H9 (cell line): ENCODE data around the gene DAP3. TPM values are rescaled to one million over a fixed set of nuclear protein-coding genes. Genes with fewer than 3 reads are reported as not detected.

Experiments
- DNase-seq: peaks from one replicate; pipeline ENCODE4 v3.0.0-alpha.2; 2017
- H2AFZ ChIP-seq: one replicate; pipeline ENCODE4 v1.6.1; 2013; ENCODE audit warnings: mild to moderate bottlenecking, low read length, control low read depth, moderate library complexity
- H2AK5ac ChIP-seq: 2 replicates; pipeline ENCODE4 v1.6.1; 2013; ENCODE audit warnings: low read length, control low read depth, mixed read lengths; ENCODE audit not compliant: insufficient read length
- H2BK120ac ChIP-seq: one replicate; pipeline ENCODE4 v1.6.1; 2013; ENCODE audit warnings: low read depth, mild to moderate bottlenecking, low read length, control low read depth, inconsistent platforms; ENCODE audit not compliant: poor library complexity, severe bottlenecking
- H2BK12ac ChIP-seq: 2 replicates; pipeline ENCODE4 v1.6.1; 2013; ENCODE audit warnings: low read length, control low read depth, mixed read lengths, low read depth; ENCODE audit not compliant: insufficient read length
- H2BK15ac ChIP-seq: 2 replicates; pipeline ENCODE4 v1.6.1; 2013; ENCODE audit warnings: low read depth, low read length, control low read depth
- H2BK20ac ChIP-seq: one replicate; pipeline ENCODE4 v1.6.1; 2013; ENCODE audit warnings: low read depth, mild to moderate bottlenecking, low read length, control low read depth, inconsistent platforms; ENCODE audit not compliant: poor library complexity, severe bottlenecking
- H2BK5ac ChIP-seq: 2 replicates; pipeline ENCODE4 v1.6.1; 2013; ENCODE audit warnings: low read length, control low read depth, mixed read lengths; ENCODE audit not compliant: insufficient read length
- H3K14ac ChIP-seq: 2 replicates; pipeline ENCODE4 v1.6.1; 2013; ENCODE audit warnings: low read length, control low read depth; ENCODE audit not compliant: insufficient read depth
- H3K18ac ChIP-seq: 2 replicates; pipeline ENCODE4 v1.6.1; 2013; ENCODE audit warnings: low read depth, mild to moderate bottlenecking, mixed read lengths, low read length, control low read depth; ENCODE audit not compliant: insufficient read length
- H3K23ac ChIP-seq: 2 replicates; pipeline ENCODE4 v1.6.1; 2013; ENCODE audit warnings: low read length, control low read depth, mixed read lengths, low read depth; ENCODE audit not compliant: insufficient read length
- H3K23me2 ChIP-seq: 2 replicates; pipeline ENCODE4 v1.6.1; 2013; ENCODE audit warnings: low read depth, mild to moderate bottlenecking, mixed read lengths, low read length, control low read depth; ENCODE audit not compliant: insufficient read length, poor library complexity, severe bottlenecking
- H3K27ac ChIP-seq: 2 replicates; pipeline ENCODE4 v1.5.1; 2013; ENCODE audit warnings: low read length, control low read depth, mixed read lengths, low read depth; ENCODE audit not compliant: insufficient read length
- H3K27me3 ChIP-seq: 2 replicates; pipeline ENCODE4 v1.6.1; 2013; ENCODE audit warnings: low read length, control low read depth, inconsistent platforms; ENCODE audit not compliant: insufficient read depth
- H3K4ac ChIP-seq: 2 replicates; pipeline ENCODE4 v1.6.1; 2013; ENCODE audit warnings: low read depth, mild to moderate bottlenecking, control low read depth, inconsistent platforms, low read length, moderate library complexity
- H3K4me1 ChIP-seq: 2 replicates; pipeline ENCODE4 v1.6.1; 2013; ENCODE audit warnings: low read length, control low read depth, inconsistent platforms; ENCODE audit not compliant: insufficient read depth
- H3K4me2 ChIP-seq: 2 replicates; pipeline ENCODE4 v1.6.1; 2013; ENCODE audit warnings: low read length, control low read depth, mixed read lengths; ENCODE audit not compliant: insufficient read length, insufficient read depth
- H3K56ac ChIP-seq: 2 replicates; pipeline ENCODE4 v1.6.1; 2013; ENCODE audit warnings: low read depth, mild to moderate bottlenecking, mixed read lengths, low read length, control low read depth; ENCODE audit not compliant: insufficient read length
- H3K79me1 ChIP-seq: 2 replicates; pipeline ENCODE4 v1.6.1; 2013; ENCODE audit warnings: low read depth, mild to moderate bottlenecking, moderate library complexity, low read length, control low read depth, inconsistent platforms; ENCODE audit not compliant: insufficient read depth, poor library complexity, severe bottlenecking
- H3K79me2 ChIP-seq: 2 replicates; pipeline ENCODE4 v1.6.1; 2013; ENCODE audit warnings: low read length, control low read depth, inconsistent platforms; ENCODE audit not compliant: insufficient read depth
- H3K9ac ChIP-seq: 2 replicates; pipeline ENCODE4 v1.6.1; 2013; ENCODE audit warnings: low read length, control low read depth, mixed read lengths; ENCODE audit not compliant: insufficient read length; ENCODE audit errors: extremely low read depth
- H3K9me3 ChIP-seq: one replicate; pipeline ENCODE4 v1.6.1; 2013; ENCODE audit warnings: low read depth, low read length, inconsistent platforms; ENCODE audit not compliant: control insufficient read depth
- H3T11ph ChIP-seq: one replicate; pipeline ENCODE4 v1.6.1; 2013; ENCODE audit warnings: mild to moderate bottlenecking, low read length, control low read depth, inconsistent platforms
- H4K20me1 ChIP-seq: one replicate; pipeline ENCODE4 v1.6.1; 2013; ENCODE audit not compliant: control insufficient read depth, insufficient read length, insufficient read depth
- H4K5ac ChIP-seq: 2 replicates; pipeline ENCODE4 v1.6.1; 2013; ENCODE audit warnings: low read depth, mild to moderate bottlenecking, mixed read lengths, low read length, control low read depth; ENCODE audit not compliant: insufficient read length
- H4K8ac ChIP-seq: replicated peaks from 2 replicates; pipeline ENCODE4 v1.6.1; 2013; ENCODE audit warnings: low read length, control low read depth, mixed read lengths, low read depth; ENCODE audit not compliant: insufficient read length
- H4K91ac ChIP-seq: 2 replicates; pipeline ENCODE4 v1.6.1; 2013; ENCODE audit warnings: low read depth, mild to moderate bottlenecking, moderate library complexity, mixed read lengths, low read length, control low read depth; ENCODE audit not compliant: insufficient read length
- H3K27ac Mint-ChIP-seq, 3 experiments: 2 replicates in 2 of 3; 3 replicates in 1 of 3; pipeline ENCODE4 v1.8.0; 2020 to 2021; ENCODE audit warnings: mixed read lengths in 3 of 3, mild to moderate bottlenecking in 1 of 3, moderate library complexity in 1 of 3
- H3K27me3 Mint-ChIP-seq: 2 replicates; pipeline ENCODE4 v1.8.0; 2021; ENCODE audit warnings: low read depth, mild to moderate bottlenecking, moderate library complexity, mixed read lengths
- H3K36me3 Mint-ChIP-seq, 3 experiments: 2 replicates in 2 of 3; 3 replicates in 1 of 3; pipeline ENCODE4 v1.8.0; 2020 to 2021; ENCODE audit warnings: low read depth in 3 of 3, mixed read lengths in 3 of 3; ENCODE audit not compliant: insufficient read depth in 1 of 3
- H3K4me1 Mint-ChIP-seq, 2 experiments: 2 replicates each; pipeline ENCODE4 v1.8.0; 2020; ENCODE audit warnings: mixed read lengths in 2 of 2
- H3K4me3 Mint-ChIP-seq, 2 experiments: 2 replicates in 1 of 2; 3 replicates in 1 of 2; pipeline ENCODE4 v1.8.0; 2020 to 2021; ENCODE audit warnings: mild to moderate bottlenecking in 2 of 2, mixed read lengths in 2 of 2, moderate library complexity in 1 of 2
- H3K9me3 Mint-ChIP-seq, 2 experiments: 2 replicates in 1 of 2; 3 replicates in 1 of 2; pipeline ENCODE4 v1.8.0; 2020; ENCODE audit warnings: mild to moderate bottlenecking in 2 of 2, mixed read lengths in 2 of 2, moderate library complexity in 1 of 2
- CTCF ChIP-seq: fragments of 200-600 bp; sonication (generic); conservative IDR thresholded peaks from 3 replicates; pipeline ENCODE4 v1.8.0; 2021; ENCODE audit warnings: antibody characterized with exemption, mild to moderate bottlenecking
- total RNA-seq: library from RNA; stranded (reverse); gene quantifications from 2 replicates; pipeline ENCODE4 v1.2.1, GENCODE V29; 2021

The DAP3 gene
- total RNA-seq, 1 experiment from 2014 or later = 114 TPM

- peaks cover 4% of the 10 kb centered on the region for H3K27me3 Mint-ChIP-seq
Observed at GRCh38 chr1:155649676-155650075, 39.2 kb upstream of the DAP3 start.

More at GRCh38 chr1:155649676-155650075, 39.2 kb upstream of the DAP3 start:
- Histone ChIP-seq H3K27me3 (no peaks in the 10 kb centered on the region), H2BK5ac (no peak overlapping the region), H2AFZ (no peak overlapping the region), H4K5ac (no peak overlapping the region), H2AK5ac (no peak overlapping the region), H3K79me1 (no peaks in the 10 kb centered on the region), H3K27ac (no peak overlapping the region), H3T11ph (no peak overlapping the region), H2BK120ac (no peak overlapping the region), H3K9me3 (peaks cover 6% of the 10 kb centered on the region), H3K23me2 (no peaks in the 10 kb centered on the region), H3K4ac (no peak overlapping the region), H2BK15ac (no peak overlapping the region), H4K91ac (no peak overlapping the region), H2BK12ac (no peak overlapping the region), H3K79me2 (no peaks in the 10 kb centered on the region), H4K20me1 (no peaks in the 10 kb centered on the region), H3K56ac (no peak overlapping the region), H3K4me2 (no peak overlapping the region), H3K18ac (no peak overlapping the region), H3K14ac (no peak overlapping the region), H3K23ac (no peak overlapping the region), H2BK20ac (no peak overlapping the region), H4K8ac (no peak overlapping the region), H3K4me1 (no peaks in the 10 kb centered on the region), H3K9ac (no peak overlapping the region)
- DNase-seq = no peak
- Mint-ChIP-seq H3K4me3 (no peak overlapping the region), H3K36me3 (peaks cover 0 to 3% (median 2%) of the 10 kb centered on the region in 3 experiments; a peak in 3 of 7 replicates), H3K4me1 (peaks cover 8 to 13% of the 10 kb centered on the region in 2 experiments), H3K27ac (no peak overlapping the region), H3K9me3 (peaks cover 2 to 6% of the 10 kb centered on the region in 2 experiments; a peak in 2 of 5 replicates)
- no peak for TF ChIP-seq CTCF
